COLO668 (cell line): ENCODE results near the gene CNKSR2.

Experiments
- DNase-seq: peaks from one replicate; lab custom pipeline; 2025; ENCODE audit not compliant: unreplicated experiment; lab: John Stamatoyannopoulos, UW

The CNKSR2 gene

GRCh38 chrX:21662761-21663160, 288.5 kb downstream of the CNKSR2 start:
- no peak for DNase-seq

- no peak for DNase-seq
Observed at GRCh38 chrX:21666252-21666651, 292.0 kb downstream of the CNKSR2 start.

GRCh38 chrX:21666679-21667078, 292.5 kb downstream of the CNKSR2 start:
- no peak for DNase-seq

GRCh38 chrX:21674430-21675186, 300.4 kb downstream of the CNKSR2 start:
- DNase-seq, result no peak

- DNase-seq, result peak; percentile 11
Observed at GRCh38 chrX:21675931-21676330, 301.7 kb downstream of the CNKSR2 start.

- DNase-seq, result no peak
Observed at GRCh38 chrX:21678048-21678612, 303.9 kb downstream of the CNKSR2 start.

- DNase-seq, result no peak
Observed at GRCh38 chrX:21683941-21684340, 309.7 kb downstream of the CNKSR2 start.

GRCh38 chrX:21691512-21692018, 317.3 kb downstream of the CNKSR2 start:
- DNase-seq, result no peak

- no peak for DNase-seq
Observed at GRCh38 chrX:21698272-21698671, 324.1 kb downstream of the CNKSR2 start.

GRCh38 chrX:21699136-21699535, 324.9 kb downstream of the CNKSR2 start:
- DNase-seq, result no peak

- DNase-seq, result no peak
Observed at GRCh38 chrX:21700275-21700674, 326.1 kb downstream of the CNKSR2 start.

- DNase-seq, result no peak
Observed at GRCh38 chrX:21700967-21701366, 326.7 kb downstream of the CNKSR2 start.

- no peak for DNase-seq
Observed at GRCh38 chrX:21702725-21703124, 328.5 kb downstream of the CNKSR2 start.
